SK-N-SH (cell line): ENCODE data around the gene CRB3. TPM values are rescaled to one million over a fixed set of nuclear protein-coding genes. Genes with fewer than 3 reads are reported as not detected.

ENCODE experiments used
- CTCF ChIA-PET: fragments of 300-600, 350-600 bp; formaldehyde crosslinking; extraction: SDS; loops from one replicate; lab custom pipeline; 2021; lab: Yijun Ruan, JAX
- POLR2A ChIA-PET: fragments of 350-600 bp; sonication (Branson Sonifier 250); formaldehyde crosslinking; extraction: SDS; loops from one replicate; lab custom pipeline; 2020; ENCODE audit warnings: antibody characterized with exemption, inconsistent platforms; lab: Yijun Ruan, JAX
- DNase-seq: peaks from one replicate; pipeline ENCODE4 v3.0.0; 2012
- H2AFZ ChIP-seq: fragments of 200-600 bp; sonication (generic); 2 replicates; pipeline ENCODE4 v1.8.1; 2016; ENCODE audit warnings: antibody characterized with exemption, mild to moderate bottlenecking, low read depth
- H3F3A ChIP-seq: fragments of 200-600 bp; sonication (generic); replicated peaks from 2 replicates; pipeline ENCODE3; 2016; ENCODE audit warnings: antibody characterized with exemption, mild to moderate bottlenecking; ENCODE audit not compliant: insufficient read depth
- H3K27ac ChIP-seq, 2 experiments: fragments of 200-500 bp in 1 of 2; fragments of 200-600 bp in 1 of 2; sonication (Bioruptor generic) in 1 of 2; sonication (generic), shearing (Covaris generic) in 1 of 2; 2 replicates each; pipeline versions ENCODE4 v1.5.1 to v1.6.1; 2014 to 2016; ENCODE audit warnings: low read depth in 2 of 2, inconsistent platforms in 1 of 2, low read length in 1 of 2, mild to moderate bottlenecking in 1 of 2, mixed read lengths in 1 of 2
- H3K27me3 ChIP-seq: fragments of 200-600 bp; sonication (generic), shearing (Covaris generic); 2 replicates; pipeline ENCODE4 v1.6.1; 2016; ENCODE audit warnings: mixed run types; ENCODE audit not compliant: insufficient read depth
- H3K36me3 ChIP-seq, 2 experiments: fragments of 200-500 bp in 1 of 2; fragments of 200-600 bp in 1 of 2; sonication (Bioruptor generic) in 1 of 2; sonication (generic) in 1 of 2; replicated peaks in 1 of 2; 2 replicates each; pipeline versions ENCODE3 to v1.5.1; 2014 to 2016; ENCODE audit warnings: low read length in 1 of 2, mild to moderate bottlenecking in 1 of 2; ENCODE audit not compliant: insufficient read depth in 2 of 2, control insufficient read depth in 1 of 2
- H3K4me1 ChIP-seq, 2 experiments: fragments of 200-500 bp in 1 of 2; fragments of 200-600 bp in 1 of 2; sonication (Bioruptor generic) in 1 of 2; sonication (generic), shearing (Covaris generic) in 1 of 2; 2 replicates each; pipeline versions ENCODE4 v1.5.1 to v1.6.1; 2014 to 2016; ENCODE audit warnings: low read depth in 1 of 2, low read length in 1 of 2, mixed run types in 1 of 2; ENCODE audit not compliant: insufficient read depth in 2 of 2, control insufficient read depth in 1 of 2
- H3K4me2 ChIP-seq: fragments of 200-600 bp; sonication (generic), shearing (Covaris generic); 2 replicates; pipeline ENCODE4 v1.6.1; 2017; ENCODE audit warnings: mixed run types
- H3K4me3 ChIP-seq, 2 experiments: fragments of 200-500 bp in 1 of 2; fragments of 200-600 bp in 1 of 2; sonication (Bioruptor generic) in 1 of 2; sonication (generic), shearing (Covaris generic) in 1 of 2; 2 replicates each; pipeline versions ENCODE4 v1.5.1 to v1.8.1; 2014 to 2016; ENCODE audit warnings: low read depth in 2 of 2, inconsistent platforms in 1 of 2, low read length in 1 of 2, mild to moderate bottlenecking in 1 of 2, mixed read lengths in 1 of 2, moderate library complexity in 1 of 2
- H3K79me2 ChIP-seq: fragments of 200-600 bp; sonication (generic); 2 replicates; pipeline ENCODE4 v1.8.1; 2017; ENCODE audit warnings: mild to moderate bottlenecking; ENCODE audit not compliant: insufficient read depth
- H3K9ac ChIP-seq: fragments of 200-600 bp; sonication (generic); 2 replicates; pipeline ENCODE4 v1.6.1; 2017; ENCODE audit warnings: mixed run types
- H3K9me2 ChIP-seq: fragments of 200-600 bp; sonication (generic); 2 replicates; pipeline ENCODE4 v1.6.1; 2017; ENCODE audit warnings: mixed run types
- H3K9me3 ChIP-seq: fragments of 200-600 bp; sonication (generic); 2 replicates; pipeline ENCODE4 v1.6.1; 2017; ENCODE audit warnings: mixed run types, mild to moderate bottlenecking, moderate library complexity
- H4K20me1 ChIP-seq: fragments of 200-600 bp; sonication (generic); 2 replicates; pipeline ENCODE4 v1.6.1; 2017; ENCODE audit warnings: mild to moderate bottlenecking, mixed run types; ENCODE audit not compliant: insufficient read depth
- EP300 ChIP-seq, 2 experiments: IDR thresholded peaks; 2 replicates each; pipeline versions ENCODE4 v1.4.0 to v1.6.1; 2012; ENCODE audit warnings: borderline replicate concordance in 1 of 2, low read depth in 1 of 2, low read length in 1 of 2
- EZH2phosphoT487 ChIP-seq: fragments of 200-600 bp; sonication (generic); IDR thresholded peaks from 2 replicates; pipeline ENCODE4 v1.6.1; 2017; ENCODE audit warnings: low read depth, mixed run types, mild to moderate bottlenecking, antibody characterized with exemption, moderate library complexity, borderline replicate concordance
- FOXJ3 ChIP-seq: sonication (generic); formaldehyde crosslinking; IDR thresholded peaks from 2 replicates; pipeline ENCODE4 v1.5.1; 2020; ENCODE audit warnings: mild to moderate bottlenecking, missing genetic modification reagents
- GABPA ChIP-seq: IDR thresholded peaks from 2 replicates; pipeline ENCODE4 v1.4.0; 2012; ENCODE audit warnings: low read depth, mild to moderate bottlenecking
- GATA2 ChIP-seq: sonication (generic); formaldehyde crosslinking; IDR thresholded peaks from 2 replicates; pipeline ENCODE4 v1.5.0; 2020; ENCODE audit warnings: mild to moderate bottlenecking, missing genetic modification reagents
- MEF2A ChIP-seq: IDR thresholded peaks from 2 replicates; pipeline ENCODE4 v1.4.0; 2012; ENCODE audit warnings: low read depth, borderline replicate concordance
- MXI1 ChIP-seq: IDR thresholded peaks from 2 replicates; pipeline ENCODE4 v1.6.1; 2012; ENCODE audit warnings: mild to moderate bottlenecking, low read depth, low read length, improper control_type of control experiment
- NFIC ChIP-seq: IDR thresholded peaks from 2 replicates; pipeline ENCODE4 v1.4.0; 2012; ENCODE audit warnings: borderline replicate concordance
- NRF1 ChIP-seq: IDR thresholded peaks from 2 replicates; pipeline ENCODE4 v1.6.1; 2012; ENCODE audit warnings: low read depth, mild to moderate bottlenecking, low read length
- RAD21 ChIP-seq: IDR thresholded peaks from 2 replicates; pipeline ENCODE4 v1.6.1; 2012; ENCODE audit warnings: mild to moderate bottlenecking, low read length
- RCOR1 ChIP-seq: fragments of 150-350 bp; IDR thresholded peaks from 2 replicates; pipeline ENCODE4 v1.6.1; 2017; ENCODE audit warnings: antibody characterized with exemption, low read length
- SIN3A ChIP-seq: IDR thresholded peaks from 2 replicates; pipeline ENCODE4 v1.6.1; 2012; ENCODE audit warnings: low read depth, mild to moderate bottlenecking, low read length, moderate library complexity, borderline replicate concordance
- SMC3 ChIP-seq: IDR thresholded peaks from 2 replicates; pipeline ENCODE4 v1.6.1; 2012; ENCODE audit warnings: low read depth, low read length, improper control_type of control experiment
- TAF1 ChIP-seq: IDR thresholded peaks from 2 replicates; pipeline ENCODE4 v1.6.1; 2012; ENCODE audit warnings: low read depth, mild to moderate bottlenecking, low read length, moderate library complexity, borderline replicate concordance
- TEAD4 ChIP-seq: IDR thresholded peaks from 2 replicates; pipeline ENCODE4 v1.4.0; 2012; ENCODE audit warnings: mild to moderate bottlenecking, borderline replicate concordance; ENCODE audit not compliant: insufficient read depth
- YY1 ChIP-seq: IDR thresholded peaks from 2 replicates; pipeline ENCODE4 v1.4.0; 2012; ENCODE audit warnings: low read depth, mild to moderate bottlenecking
- WGBS: methylation state at CpG from one replicate; pipeline ENCODE4 v1.1.6; 2017; ENCODE audit warnings: low lambda C conversion rate; 5-methylcytosine and 5-hydroxymethylcytosine counted together
- polyA plus RNA-seq, 3 experiments: library from polyadenylated mRNA; depleted of rRNA; stranded (reverse); fragments of >200 nt; gene quantifications; 2 replicates each; pipeline ENCODE4 v1.2.3, GENCODE V29; 2012
- TF ChIP-seq, protein P1 (sequence below): IDR thresholded peaks from 2 replicates; pipeline ENCODE4; 2012
- TF ChIP-seq, protein P2 (sequence below): fragments of 150-350 bp; IDR thresholded peaks from 2 replicates; pipeline ENCODE4 v1.6.1; 2017; ENCODE audit warnings: antibody characterized with exemption, low read length, low read depth, borderline replicate concordance

Gene CRB3
- polyA plus RNA-seq, 1 of the 3 experiments (the other 2 are of a cell fraction), result not detected

- Histone ChIP-seq H4K20me1 (no peaks in the 10 kb centered on the region), H3K4me1 (no peaks in the 10 kb centered on the region), H3K36me3 (no peaks in the 10 kb centered on the region), H3K9me2 (no peaks in the 10 kb centered on the region), H3K27ac (no peak overlapping the region), H3K9ac (no peak overlapping the region), H3K4me3 (no peak overlapping the region), H3K4me2 (no peak overlapping the region), H3F3A (no peaks in the 10 kb centered on the region), H3K27me3 (no peaks in the 10 kb centered on the region), H3K79me2 (no peaks in the 10 kb centered on the region), H2AFZ (no peak overlapping the region)
- WGBS, result 87% methylated on average over 11 of the region's 13 CpGs
- CTCF ChIA-PET, result interaction anchor here (1.5 kb wide), 1 partner anchor 12 kb away, joined by 5 read pairs; no protein-coding TSS in a partner anchor
- TF ChIP-seq SMC3 (no peak), NRF1 (no peak), FOXJ3 (no peak), NFIC (no peak), YY1 (no peak), GABPA (no peak), EP300 (IDR thresholded peaks at IDR 0.05; ENCODE audit: borderline replicate concordance in 1 of 2, low read depth in 1 of 2, low read length in 1 of 2) (no peak), RAD21 (no peak), SIN3A (no peak), EZH2phosphoT487 (no peak), MEF2A (no peak), RCOR1 (no peak), MXI1 (no peak), TEAD4 (no peak), TAF1 (no peak), GATA2 (CRISPR knock-in tag) (no peak)
- TF ChIP-seq, protein P1, sequence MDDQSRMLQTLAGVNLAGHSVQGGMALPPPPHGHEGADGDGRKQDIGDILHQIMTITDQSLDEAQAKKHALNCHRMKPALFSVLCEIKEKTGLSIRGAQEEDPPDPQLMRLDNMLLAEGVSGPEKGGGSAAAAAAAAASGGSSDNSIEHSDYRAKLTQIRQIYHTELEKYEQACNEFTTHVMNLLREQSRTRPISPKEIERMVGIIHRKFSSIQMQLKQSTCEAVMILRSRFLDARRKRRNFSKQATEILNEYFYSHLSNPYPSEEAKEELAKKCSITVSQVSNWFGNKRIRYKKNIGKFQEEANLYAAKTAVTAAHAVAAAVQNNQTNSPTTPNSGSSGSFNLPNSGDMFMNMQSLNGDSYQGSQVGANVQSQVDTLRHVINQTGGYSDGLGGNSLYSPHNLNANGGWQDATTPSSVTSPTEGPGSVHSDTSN, result no peak
- TF ChIP-seq, protein P2, sequence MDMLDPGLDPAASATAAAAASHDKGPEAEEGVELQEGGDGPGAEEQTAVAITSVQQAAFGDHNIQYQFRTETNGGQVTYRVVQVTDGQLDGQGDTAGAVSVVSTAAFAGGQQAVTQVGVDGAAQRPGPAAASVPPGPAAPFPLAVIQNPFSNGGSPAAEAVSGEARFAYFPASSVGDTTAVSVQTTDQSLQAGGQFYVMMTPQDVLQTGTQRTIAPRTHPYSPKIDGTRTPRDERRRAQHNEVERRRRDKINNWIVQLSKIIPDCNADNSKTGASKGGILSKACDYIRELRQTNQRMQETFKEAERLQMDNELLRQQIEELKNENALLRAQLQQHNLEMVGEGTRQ, result no peak
- TF ChIP-seq, all 33 proteins: peak for 0
- H3K9me3 ChIP-seq, result no peaks in the 10 kb centered on the region
- POLR2A ChIA-PET, result no interaction called here
- no peak for DNase-seq
These were observed 21.9 kb upstream of the CRB3 start for GRCh38 chr19:6442087-6442688.
